ENCODE data around the gene SP3. TPM values are rescaled to one million over a fixed set of nuclear protein-coding genes. Genes with fewer than 3 reads are reported as not detected.

SP3 gene
- total RNA-seq, 6 experiments from 2014 or later, result 28.4 to 36.5 (median 32.4) TPM

DNA sequence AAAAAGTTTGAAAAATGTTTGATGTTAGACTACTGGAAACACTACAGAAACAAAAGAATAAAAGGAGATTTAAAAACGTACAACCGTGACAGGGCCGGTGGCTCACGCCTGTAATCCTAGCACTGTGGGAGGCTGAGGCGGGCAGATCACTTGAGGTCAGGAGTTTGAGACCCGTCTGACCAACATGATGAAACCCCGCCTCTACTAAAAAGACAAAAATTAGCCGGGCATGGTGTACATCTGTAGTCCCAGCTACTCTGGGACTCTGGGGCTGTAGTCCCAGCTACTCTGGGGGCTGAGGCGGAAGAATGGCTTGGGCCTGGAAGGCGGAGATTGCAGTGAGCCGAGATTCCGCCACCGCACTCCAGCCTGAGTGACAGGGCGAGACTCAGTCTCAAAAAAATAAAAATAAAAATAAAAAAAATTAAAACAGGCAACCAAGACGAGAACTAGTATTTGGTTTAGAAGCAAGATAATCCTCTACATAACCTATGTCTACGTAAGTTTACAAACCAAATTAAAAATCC, 5.8 kb downstream of the SP3 start:
- H3K4me1 ChIP-seq, result peaks cover 0 to 36% (median 9%) of the 10 kb centered on the region in 4 donors
- H3K27ac ChIP-seq, result no peak overlapping the region
- H3K4me3 ChIP-seq, result no peak overlapping the region
- ATAC-seq (no peak), DNase-seq (no peak)
- intact Hi-C loops (cut with DNase I), result no loop called here
- TF ChIP-seq CTCF (IDR thresholded peaks at IDR 0.05) (no peak), POLR2A (IDR thresholded peaks at IDR 0.05) (no peak)
- peaks cover 0 to 19% (median 4%) of the 10 kb centered on the region in 4 donors for H3K36me3 ChIP-seq
- no peaks in the 10 kb centered on the region for H3K27me3 ChIP-seq
- WGBS (ENCODE audit: insufficient coverage, low coverage, low lambda C conversion rate, missing lambda C conversion rate), result 70% methylated on average over 13 of the region's 16 CpGs
- H3K9me3 ChIP-seq, result no peaks in the 10 kb centered on the region

- intact Hi-C loops (cut with DNase I), result no loop called here
- Histone ChIP-seq H3K9me3 (no peaks in the 10 kb centered on the region), H3K36me3 (peaks cover 0 to 22% (median 7%) of the 10 kb centered on the region in 4 donors), H3K4me1 (peaks cover 0 to 36% (median 9%) of the 10 kb centered on the region in 4 donors), H3K27ac (no peak overlapping the region), H3K4me3 (no peak overlapping the region), H3K27me3 (no peaks in the 10 kb centered on the region)
- DNase-seq (no peak), ATAC-seq (peak in 1 of 4 donors; percentile 55)
- WGBS (ENCODE audit: insufficient coverage, low coverage, low lambda C conversion rate, missing lambda C conversion rate), result 40% methylated on average over 4 of the region's 4 CpGs
- TF ChIP-seq CTCF (IDR thresholded peaks at IDR 0.05) (no peak), POLR2A (IDR thresholded peaks at IDR 0.05) (no peak)
Observed at GRCh38 chr2:173958198-173958846, 6.9 kb downstream of the SP3 start.

DNA sequence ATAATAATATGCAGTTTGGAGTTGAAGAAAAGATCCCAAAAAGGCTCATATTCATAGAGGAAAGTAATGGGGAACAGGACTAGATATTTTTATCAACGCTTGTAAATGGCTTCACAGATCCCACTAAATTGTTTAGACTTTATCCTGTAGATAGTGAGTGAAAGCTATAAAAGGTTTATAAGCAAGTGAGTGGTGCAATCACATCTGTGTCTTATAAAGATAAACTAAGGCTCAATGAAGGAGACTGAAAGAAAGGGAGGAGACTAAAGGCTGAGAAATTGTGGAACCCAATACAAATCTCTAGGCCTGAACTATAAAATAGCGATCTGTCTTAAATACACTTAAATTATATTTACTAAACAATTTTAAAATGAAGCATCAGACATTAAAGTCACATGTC, 7.7 kb downstream of the SP3 start:
- TF ChIP-seq CTCF (IDR thresholded peaks at IDR 0.05) (no peak), POLR2A (IDR thresholded peaks at IDR 0.05) (no peak)
- no peak overlapping the region for H3K27ac ChIP-seq
- DNase-seq (no peak), ATAC-seq (no peak)
- H3K4me3 ChIP-seq, result no peak overlapping the region
- H3K27me3 ChIP-seq, result no peaks in the 10 kb centered on the region
- peaks cover 0 to 22% (median 8%) of the 10 kb centered on the region in 4 donors for H3K36me3 ChIP-seq
- H3K4me1 ChIP-seq, result peaks cover 0 to 32% (median 9%) of the 10 kb centered on the region in 4 donors
- 67% methylated on average over 2 of the region's 2 CpGs for WGBS (ENCODE audit: insufficient coverage, low coverage, low lambda C conversion rate, missing lambda C conversion rate)
- intact Hi-C loops (cut with DNase I), result no loop called here
- H3K9me3 ChIP-seq, result no peaks in the 10 kb centered on the region

DNA sequence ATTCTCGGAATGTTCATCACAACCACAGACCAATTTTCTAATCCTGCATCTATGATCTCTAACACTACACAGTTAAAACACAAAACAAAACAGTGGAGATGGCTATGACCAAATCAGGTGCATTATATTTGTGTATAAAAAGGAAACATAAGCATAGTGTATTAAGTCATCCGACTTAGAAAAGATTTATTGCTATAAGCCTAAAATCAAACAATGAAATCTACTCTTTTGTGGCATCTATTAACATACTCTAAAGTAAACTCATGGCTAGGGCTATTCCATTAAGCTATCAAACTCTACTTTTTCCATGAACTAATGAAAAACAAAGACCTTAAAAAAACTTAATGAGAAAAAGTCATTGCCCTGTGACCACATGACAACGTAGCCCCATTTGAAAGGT, 8.7 kb downstream of the SP3 start:
- TF ChIP-seq POLR2A (IDR thresholded peaks at IDR 0.05), result no peak
- TF ChIP-seq CTCF (IDR thresholded peaks at IDR 0.05), result no peak
- H3K4me3 ChIP-seq, result no peak overlapping the region
- no peak overlapping the region for H3K27ac ChIP-seq
- WGBS (ENCODE audit: insufficient coverage, low coverage, low lambda C conversion rate, missing lambda C conversion rate), result 73% methylated on average over 3 of the region's 3 CpGs
- no peaks in the 10 kb centered on the region for H3K9me3 ChIP-seq
- intact Hi-C loops (cut with DNase I), result no loop called here
- DNase-seq (no peak), ATAC-seq (no peak)
- no peaks in the 10 kb centered on the region for H3K27me3 ChIP-seq
- H3K36me3 ChIP-seq, result peaks cover 0 to 22% (median 8%) of the 10 kb centered on the region in 4 donors
- peaks cover 0 to 24% (median 9%) of the 10 kb centered on the region in 4 donors for H3K4me1 ChIP-seq

Data from right lobe of liver (tissue), 6 donors.